SK-N-SH treated with all-trans-retinoic acid at 6 μM for 48 hours (cell line): ENCODE measurements around the gene PIAS1.

Experiments used
- POU6F1 ChIP-seq: fragments of 250-450 bp; sonication (Bioruptor Pico); IDR thresholded peaks from 2 replicates; pipeline ENCODE4 v1.8.0; 2021; ENCODE audit warnings: low read depth, mild to moderate bottlenecking, moderate library complexity, borderline replicate concordance
- RARB ChIP-seq: fragments of 250-450 bp; sonication (Bioruptor Pico); IDR thresholded peaks from 2 replicates; pipeline ENCODE4 v1.8.0; 2021; ENCODE audit warnings: mild to moderate bottlenecking, moderate library complexity
- SNAI2 ChIP-seq: fragments of 250-450 bp; sonication (Bioruptor Pico); IDR thresholded peaks from 2 replicates; pipeline ENCODE4 v1.5.0; 2020; ENCODE audit warnings: mild to moderate bottlenecking, moderate library complexity

GRCh38 chr15:68083463-68083862 is 29.3 kb downstream of the PIAS1 start:
- TF ChIP-seq SNAI2 (CRISPR knock-in tag) = no peak
- no peak for TF ChIP-seq POU6F1 (CRISPR knock-in tag)
- TF ChIP-seq RARB (CRISPR knock-in tag) = no peak
